Neural cell (in vitro differentiated cells): ENCODE results near the gene EPYC.

Experiments used
- CTCF ChIP-seq: fragments of 450-650 bp; IDR thresholded peaks from 2 replicates; pipeline ENCODE4 v1.5.1; 2014; ENCODE audit warnings: antibody characterized with exemption, mild to moderate bottlenecking, moderate library complexity; ENCODE audit not compliant: poor library complexity, severe bottlenecking
- RAD21 ChIP-seq: fragments of 450-650 bp; conservative IDR thresholded peaks from 2 replicates; pipeline ENCODE4 v1.6.1; 2014; ENCODE audit warnings: antibody characterized with exemption, mild to moderate bottlenecking, moderate library complexity
- REST ChIP-seq: IDR thresholded peaks from 2 replicates; pipeline ENCODE4 v1.6.1; 2012; ENCODE audit warnings: borderline replicate concordance
- SMC3 ChIP-seq: fragments of 450-650 bp; conservative IDR thresholded peaks from 2 replicates; pipeline ENCODE4 v1.6.1; 2014; ENCODE audit warnings: antibody characterized with exemption, mild to moderate bottlenecking, moderate library complexity; ENCODE audit not compliant: poor library complexity

DNA sequence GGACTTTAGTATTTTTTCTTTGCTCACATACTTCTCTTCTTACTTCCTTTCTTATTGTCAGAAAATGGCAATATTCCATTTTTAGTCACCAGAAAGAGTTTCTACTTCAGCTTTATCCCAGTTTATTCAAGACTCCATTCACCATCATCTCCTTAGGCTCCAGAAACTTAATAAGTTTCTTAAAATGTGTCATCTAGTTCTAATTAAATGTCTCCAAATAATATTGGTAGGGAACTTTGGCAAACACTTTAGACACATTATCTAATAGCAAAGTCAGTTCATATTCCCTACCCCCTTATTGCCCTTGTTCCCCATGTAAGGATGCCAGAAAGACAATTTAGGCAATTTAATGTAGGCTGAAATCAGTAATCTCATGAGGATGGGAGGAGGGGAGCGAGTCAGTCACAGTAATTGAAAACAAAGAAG, 15.1 kb downstream of the EPYC start:
- TF ChIP-seq CTCF (no peak), REST (no peak), RAD21 (no peak), SMC3 (no peak)
